T-helper 22 cell (primary cell): ENCODE measurements around the gene BAHCC1.

ENCODE experiments used
- DNase-seq: peaks from one replicate; pipeline ENCODE4 v3.0.0-alpha.2; 2020; ENCODE audit warnings: low read depth

BAHCC1 gene

GRCh38 chr17:81398176-81398831 lies 3.0 kb downstream of the BAHCC1 start:
- DNase-seq, result no peak

DNA sequence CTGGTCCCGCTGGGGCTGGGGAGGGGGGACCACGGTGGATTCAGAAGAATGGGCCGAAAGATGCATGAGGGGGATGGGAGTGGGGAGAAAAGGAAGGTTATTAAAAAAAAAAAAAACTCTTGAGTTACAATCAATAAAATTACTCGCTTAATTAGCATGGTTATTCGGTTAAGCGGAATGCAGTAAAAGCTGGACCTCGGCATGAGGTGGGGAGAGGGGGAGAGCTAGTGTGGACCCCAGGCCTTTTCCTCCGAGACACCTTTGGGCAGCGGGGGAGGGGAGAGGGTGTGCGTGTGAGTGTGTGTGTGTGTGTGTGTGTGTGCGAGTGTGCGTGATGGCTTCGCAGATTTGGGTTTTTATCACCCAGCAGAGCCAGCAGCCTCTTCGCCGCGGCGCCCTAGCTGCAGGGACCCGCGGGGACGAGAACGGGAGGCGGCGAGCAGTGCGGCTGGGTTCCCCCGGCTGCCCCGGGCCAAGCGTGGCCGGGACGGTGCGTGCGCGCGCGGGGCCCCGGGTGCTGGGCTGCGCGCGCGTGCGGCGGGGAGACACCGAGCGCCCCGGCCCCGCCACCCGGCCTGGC lies 3.7 kb downstream of the BAHCC1 start:
- no peak for DNase-seq

DNA sequence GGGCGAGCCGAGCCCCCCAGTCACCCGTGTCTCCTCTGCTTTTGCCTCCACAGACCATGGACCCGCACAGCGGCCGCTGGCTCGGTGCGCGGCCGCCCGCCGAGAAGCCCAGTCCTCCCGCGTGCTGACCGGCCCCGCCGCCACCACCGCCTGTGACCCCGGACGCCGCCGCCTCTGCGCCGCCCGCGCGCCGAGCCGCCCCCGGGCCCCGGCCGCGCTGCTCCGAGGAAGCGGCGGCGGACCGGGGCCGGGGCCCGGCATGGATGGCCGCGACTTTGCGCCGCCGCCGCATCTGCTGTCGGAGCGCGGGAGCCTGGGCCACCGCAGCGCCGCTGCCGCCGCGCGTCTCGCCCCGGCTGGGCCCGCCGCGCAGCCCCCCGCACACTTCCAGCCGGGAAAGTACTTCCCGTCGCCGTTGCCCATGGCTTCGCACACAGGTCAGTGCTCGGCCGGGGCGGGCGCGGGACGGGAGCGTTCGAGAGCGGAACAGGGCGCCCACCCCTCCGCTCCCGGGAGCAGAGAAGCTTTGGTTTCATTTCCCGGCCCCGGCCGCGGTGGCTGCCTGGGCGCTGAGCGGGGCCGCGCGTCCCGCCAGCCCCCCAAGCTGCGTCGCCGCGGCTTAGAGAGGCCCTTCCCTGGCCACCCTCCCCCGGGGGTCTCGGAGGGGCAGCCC lies 4.4 kb downstream of the BAHCC1 start:
- no peak for DNase-seq

DNA sequence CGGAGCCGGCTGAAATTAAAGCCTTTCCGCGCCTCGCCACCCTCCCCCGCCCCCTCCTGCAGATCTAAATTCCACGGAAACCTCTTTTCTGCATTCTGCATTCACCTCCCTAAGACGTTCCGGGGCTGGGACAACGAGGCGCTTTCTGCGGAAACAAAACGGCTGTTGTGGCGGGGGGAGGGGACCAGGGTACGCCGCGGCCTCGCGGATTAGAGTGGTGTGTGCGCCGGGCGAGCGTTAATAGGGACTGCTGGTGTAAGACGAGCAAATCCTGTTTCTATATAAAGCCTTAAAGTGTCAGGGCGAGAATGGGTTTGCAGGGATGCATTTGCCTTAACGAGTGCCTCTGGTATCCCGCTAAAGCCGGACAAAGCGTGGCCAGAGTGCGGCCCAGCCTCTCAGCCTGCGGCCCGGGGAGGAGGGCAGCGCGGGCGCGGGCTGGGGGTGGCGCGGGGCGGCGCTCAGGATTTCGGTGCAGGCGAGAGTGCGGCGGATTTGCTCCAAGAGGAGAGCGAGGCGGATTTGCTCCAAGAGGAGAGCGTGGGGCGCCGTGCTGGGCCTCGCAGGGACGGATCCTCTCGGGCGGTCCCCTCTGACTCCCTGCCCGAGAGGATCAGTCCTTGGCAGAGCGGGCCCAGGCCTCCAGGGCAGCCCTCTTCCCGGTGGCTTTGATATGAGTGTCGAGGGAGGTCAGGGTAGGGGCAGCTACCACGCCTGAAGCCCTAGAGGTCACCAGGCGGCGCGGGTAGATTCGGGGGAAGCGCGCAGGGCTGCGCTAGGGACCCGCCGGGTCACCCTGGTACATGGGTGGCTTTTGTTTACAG lies 5.1 kb downstream of the BAHCC1 start:
- DNase-seq, result no peak

- DNase-seq, result no peak
Measured at GRCh38 chr17:81400996-81401722, 5.9 kb downstream of the BAHCC1 start.

DNA sequence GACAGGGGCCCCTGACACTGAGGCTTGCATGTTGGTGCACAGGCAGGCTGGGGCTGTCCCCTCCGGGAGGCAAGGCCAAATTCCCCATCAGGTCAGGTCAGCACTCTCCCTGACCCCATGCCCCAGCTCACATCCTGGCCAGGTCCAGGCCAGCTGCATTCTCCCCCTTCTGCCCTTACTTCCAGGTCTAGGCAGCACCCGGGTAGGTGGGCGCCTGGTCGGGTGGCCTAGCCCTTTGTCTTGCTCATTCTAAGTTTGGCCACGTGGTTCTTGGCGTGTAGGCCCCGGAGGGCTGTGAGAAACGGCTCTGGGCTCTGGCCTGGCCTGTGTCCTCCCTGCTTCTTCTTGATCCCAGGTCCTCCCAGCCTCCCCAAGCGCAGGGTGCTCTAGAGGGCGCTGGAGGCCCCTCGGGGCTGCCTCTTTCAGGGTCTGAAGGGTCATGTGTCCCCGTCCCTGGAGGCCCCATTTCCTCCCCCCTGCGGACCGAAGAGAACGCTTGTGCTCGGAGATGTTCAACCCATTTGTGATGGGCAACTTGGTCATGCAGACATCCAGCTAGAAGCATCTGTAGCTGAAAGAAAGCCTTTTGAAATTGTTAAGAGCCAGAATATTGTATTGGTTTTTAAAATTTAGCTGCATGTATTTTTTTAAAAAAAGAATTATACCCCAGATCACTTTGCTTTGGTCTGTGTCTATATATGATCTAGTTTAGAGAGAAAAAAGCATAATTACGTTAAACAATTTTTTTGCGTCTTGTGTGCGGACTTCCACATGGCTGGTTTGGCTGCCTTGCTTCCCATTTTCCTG lies 6.7 kb downstream of the BAHCC1 start:
- DNase-seq, result no peak

DNA sequence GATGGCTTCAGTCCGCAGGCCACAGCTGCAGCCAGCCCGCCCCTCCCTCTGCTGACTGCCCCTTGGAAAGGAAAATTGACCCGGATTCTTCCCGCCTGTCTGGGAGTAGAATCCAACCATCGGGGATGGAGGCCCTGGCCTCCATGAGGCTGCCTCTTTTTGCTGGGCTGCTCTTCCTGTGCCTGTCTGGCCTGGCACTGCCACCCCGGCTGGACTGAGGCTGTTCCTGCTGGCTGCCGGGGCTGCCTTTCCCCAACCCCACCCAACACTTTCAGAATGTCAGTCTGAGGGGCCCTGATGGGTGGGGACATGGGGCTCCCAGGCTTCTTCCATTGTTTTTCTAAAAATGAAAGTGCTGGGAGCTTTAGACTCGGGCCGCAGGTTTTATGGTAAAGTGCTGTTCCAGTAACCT lies 7.3 kb downstream of the BAHCC1 start:
- DNase-seq, result no peak

DNA sequence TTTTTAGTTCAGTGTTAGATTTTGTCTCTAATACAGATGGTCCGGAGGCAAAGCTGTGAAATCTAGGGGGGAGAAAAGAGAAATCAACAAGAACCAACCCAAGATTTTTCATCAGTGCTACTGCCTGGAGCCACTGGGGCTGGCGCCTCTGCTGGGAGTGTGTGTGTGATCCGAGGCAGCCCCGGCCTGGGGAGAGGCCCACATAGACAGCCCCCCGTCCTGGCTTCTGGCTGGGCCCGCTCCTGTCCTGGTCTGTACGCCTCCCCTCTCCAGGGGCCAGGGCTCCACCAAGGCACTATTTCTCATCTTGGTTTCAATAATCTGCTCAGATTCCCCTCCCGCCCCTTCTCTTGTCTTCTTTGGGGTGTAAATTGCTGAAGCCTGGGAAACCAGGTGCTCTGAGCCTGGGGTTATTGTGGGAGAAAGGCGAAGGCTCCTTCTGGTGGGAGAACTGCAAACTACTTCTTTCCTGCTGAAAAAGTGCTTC lies 7.8 kb downstream of the BAHCC1 start:
- no peak for DNase-seq

- no peak for DNase-seq
Measured at GRCh38 chr17:81403671-81404534, 8.6 kb downstream of the BAHCC1 start.

GRCh38 chr17:81404558-81405165 lies 9.4 kb downstream of the BAHCC1 start:
- DNase-seq, result no peak

- no peak for DNase-seq
Measured at GRCh38 chr17:81405411-81405872, 10.2 kb downstream of the BAHCC1 start.

- DNase-seq, result no peak
Measured at GRCh38 chr17:81406117-81406953, 11.1 kb downstream of the BAHCC1 start.

DNA sequence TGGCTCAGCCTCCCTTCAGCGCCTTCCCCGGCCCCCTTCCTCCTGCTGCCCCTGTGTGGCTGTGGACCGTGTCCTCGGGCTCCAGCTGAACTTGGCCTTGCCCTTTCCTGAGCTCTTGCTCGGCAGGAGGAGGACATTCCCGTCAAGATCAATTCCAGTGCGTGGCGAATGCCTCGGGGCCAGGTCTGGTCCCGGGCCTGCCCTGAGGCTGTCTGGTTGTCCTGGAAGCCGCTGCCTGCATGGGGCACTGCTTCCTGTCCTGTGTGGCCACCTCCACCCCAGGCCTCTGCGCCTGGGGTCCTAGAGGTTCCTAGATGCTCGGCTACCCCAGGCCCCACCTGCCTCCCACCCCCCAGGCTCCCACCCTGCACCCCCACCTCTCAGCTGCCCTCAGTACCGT lies 12.8 kb downstream of the BAHCC1 start:
- no peak for DNase-seq

DNA sequence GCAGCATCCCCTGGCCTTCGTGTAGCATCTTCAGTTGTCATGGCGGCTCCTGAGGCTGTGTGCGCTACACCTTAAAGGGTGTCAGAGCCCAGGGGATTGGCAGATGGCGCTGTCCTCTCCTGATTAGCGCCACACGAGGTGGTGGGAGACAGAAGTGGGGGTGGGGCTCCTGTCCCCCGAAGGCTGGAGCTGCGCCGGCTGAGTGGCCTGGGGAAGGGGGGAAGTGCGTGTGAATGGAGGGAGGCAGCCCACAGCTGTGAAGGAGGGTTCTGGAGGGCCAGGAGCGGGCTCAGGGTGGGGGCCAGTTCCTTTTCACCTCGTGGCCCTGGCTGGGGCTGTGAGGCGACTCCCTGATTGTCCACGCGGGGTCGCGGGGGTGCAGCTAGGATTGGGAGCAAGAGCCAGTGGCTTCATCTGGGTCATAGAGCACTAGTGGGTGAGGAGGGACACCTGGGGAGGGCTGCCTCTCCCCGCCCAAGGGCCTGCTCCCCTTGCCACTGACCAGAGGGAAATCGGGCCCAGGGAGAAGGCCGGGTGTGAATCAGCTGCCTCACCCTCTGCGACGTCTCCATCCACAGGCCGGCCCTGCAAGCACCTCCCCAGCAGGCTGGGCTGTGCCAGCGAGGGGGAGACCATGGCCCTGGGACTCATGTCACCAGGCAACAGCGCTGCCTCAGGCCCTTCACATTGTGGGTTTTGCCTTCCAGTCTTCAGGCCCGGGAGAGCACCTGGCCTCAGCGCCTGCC lies 14.1 kb downstream of the BAHCC1 start:
- no peak for DNase-seq

DNA sequence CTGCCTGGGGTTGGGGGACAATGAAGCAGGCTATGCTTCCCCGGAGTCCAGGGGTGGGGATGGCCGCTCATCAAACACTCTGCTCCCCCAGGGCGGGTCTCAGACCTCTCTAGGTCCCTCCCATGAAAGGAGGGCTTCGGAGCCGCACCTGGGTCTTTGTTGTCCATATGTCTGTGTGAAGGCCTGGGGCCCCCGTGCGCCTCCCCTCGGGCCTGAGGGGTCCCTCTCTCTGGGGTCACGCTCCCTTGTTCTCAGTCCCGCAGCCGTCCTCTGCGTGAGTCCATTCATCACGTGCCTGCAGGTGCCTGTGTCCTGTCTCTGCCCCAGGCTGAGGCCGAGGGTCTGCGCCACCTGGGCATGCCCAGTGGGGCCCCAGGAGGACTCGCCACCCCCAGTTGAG lies 15.6 kb downstream of the BAHCC1 start:
- DNase-seq, result no peak

DNA sequence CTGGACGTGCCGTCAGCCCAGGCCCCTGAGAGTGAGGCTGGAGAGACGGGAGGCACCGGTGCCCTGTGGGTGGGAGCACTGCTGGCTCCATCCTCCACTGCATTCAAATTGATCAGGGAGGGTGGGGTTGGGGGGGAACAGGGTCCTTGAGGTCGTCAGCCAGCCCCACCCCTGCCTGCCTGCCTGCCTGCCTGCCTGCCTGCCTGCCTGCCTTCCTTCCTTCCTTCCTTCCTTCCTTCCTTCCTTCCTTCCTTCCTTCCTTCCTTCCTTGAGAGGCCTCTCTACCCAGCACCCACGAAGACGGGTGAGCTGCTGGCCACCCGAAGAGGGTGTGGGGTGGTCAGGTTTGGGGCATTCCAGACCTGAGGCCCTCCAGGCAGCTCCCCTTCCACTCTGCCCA lies 16.0 kb downstream of the BAHCC1 start:
- no peak for DNase-seq

DNA sequence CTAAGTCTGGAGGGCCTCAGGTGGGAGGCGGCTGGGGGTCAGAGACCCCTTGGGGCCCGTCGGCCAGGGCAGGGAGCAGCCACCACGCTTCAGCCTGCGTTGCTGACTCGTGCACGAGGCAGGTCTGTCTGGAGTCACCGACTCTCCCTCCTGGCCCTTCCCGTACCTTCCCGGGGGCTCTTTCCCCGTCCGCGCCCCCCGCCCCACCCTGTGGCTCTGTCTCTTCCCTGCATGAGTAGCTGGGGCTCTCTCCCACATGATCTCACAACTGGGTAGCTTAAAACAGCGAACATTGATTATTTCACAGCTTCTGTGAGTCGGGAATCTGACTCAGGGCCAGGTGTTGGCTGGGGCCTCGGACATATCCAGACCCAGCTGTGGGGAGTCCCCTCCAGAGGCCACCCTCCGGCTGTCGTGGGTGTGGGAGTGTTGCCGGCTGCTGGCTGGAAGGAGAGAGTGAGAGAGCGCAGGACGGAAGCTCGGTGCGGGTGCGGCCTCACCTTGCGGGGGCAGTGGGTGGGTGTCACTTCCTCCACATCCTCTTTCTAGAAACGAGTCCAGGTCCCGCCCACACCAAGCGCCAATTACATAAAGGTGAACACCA lies 17.3 kb downstream of the BAHCC1 start:
- DNase-seq, result no peak
